GM12878 (cell line): ENCODE data around the gene HELZ. TPM values are rescaled to one million over a fixed set of nuclear protein-coding genes. Genes with fewer than 3 reads are reported as not detected.

ENCODE experiments used
- ATAC-seq: fragments of 200-7000 bp; cut with Tn5 transposase; 3 replicates; pipeline ENCODE4 v1.9.1; 2020; ENCODE audit warnings: mild to moderate bottlenecking, moderate library complexity
- BruUV-seq: library from RNA; stranded (reverse); fragments of 400-500 nt; replicated peaks from 2 replicates; lab custom pipeline; 2021; lab: Mats Ljungman, UMichigan
- CTCF ChIA-PET: fragments of 300-600 bp; sonication (Branson Sonifier 250); formaldehyde crosslinking; extraction: SDS; loops from one replicate; lab custom pipeline; 2021; ENCODE audit warnings: inconsistent platforms; lab: Yijun Ruan, JAX
- POLR2A ChIA-PET: fragments of 350-600 bp; formaldehyde crosslinking; extraction: SDS; loops from one replicate; lab custom pipeline; 2021; ENCODE audit warnings: inconsistent platforms; lab: Charles Lee
- RAD21 ChIA-PET: fragments of 300-600 bp; sonication (Branson Sonifier 250); formaldehyde crosslinking; loops from one replicate; lab custom pipeline; 2023; ENCODE audit warnings: antibody characterized with exemption; ENCODE audit not compliant: unreplicated experiment; lab: Charles Lee
- SMC1A ChIA-PET: fragments of 300-600 bp; sonication (Branson Sonifier 250); formaldehyde crosslinking; loops from one replicate; lab custom pipeline; 2023; ENCODE audit not compliant: unreplicated experiment, uncharacterized antibody; lab: Charles Lee
- DNase-seq: peaks from one replicate; pipeline ENCODE4 v3.0.0-alpha.2; 2011; ENCODE audit warnings: low read depth, low spot score
- FAIRE-seq: peaks from 3 replicates; lab custom pipeline; 2011; peaks lifted over from hg19 to GRCh38; lab: Jason Lieb, UNC
- H2AFZ ChIP-seq: 2 replicates; pipeline ENCODE4 v1.6.0; 2011; ENCODE audit warnings: low read depth, low read length, control low read depth; ENCODE audit not compliant: control insufficient read depth
- H3K27ac ChIP-seq: 2 replicates; pipeline ENCODE4 v1.5.1; 2011; ENCODE audit warnings: control low read depth; ENCODE audit not compliant: control insufficient read depth, insufficient read depth
- H3K27me3 ChIP-seq, 2 experiments: replicated peaks in 1 of 2; 2 replicates each; pipeline versions ENCODE4 v1.6.0 to v1.6.1; 2011; ENCODE audit warnings: low read length in 1 of 2; ENCODE audit not compliant: control insufficient read depth in 2 of 2, insufficient read depth in 2 of 2
- H3K36me3 ChIP-seq, 2 experiments: 2 replicates each; pipeline ENCODE4 v1.5.1; 2011; ENCODE audit warnings: low read length in 1 of 2; ENCODE audit not compliant: control insufficient read depth in 2 of 2, insufficient read depth in 2 of 2
- H3K4me1 ChIP-seq: 2 replicates; pipeline ENCODE4 v1.6.1; 2011; ENCODE audit warnings: mild to moderate bottlenecking, low read length, moderate library complexity, mixed read lengths; ENCODE audit not compliant: control insufficient read depth, insufficient read depth
- H3K4me2 ChIP-seq: 2 replicates; pipeline ENCODE4 v1.6.0; 2011; ENCODE audit warnings: control low read depth; ENCODE audit not compliant: control insufficient read depth, insufficient read depth
- H3K4me3 ChIP-seq: fragments of 200-600 bp; sonication (generic); 2 replicates; pipeline ENCODE4 v1.5.1; 2016
- H3K79me2 ChIP-seq: 2 replicates; pipeline ENCODE4 v1.6.0; 2011; ENCODE audit warnings: low read length; ENCODE audit not compliant: control insufficient read depth, insufficient read depth
- H3K9ac ChIP-seq: 2 replicates; pipeline ENCODE4 v1.8.0; 2011; ENCODE audit warnings: low read length, control low read depth, mixed read lengths; ENCODE audit not compliant: control insufficient read depth, insufficient read depth
- H3K9me3 ChIP-seq: replicated peaks from 3 replicates; pipeline ENCODE4 v1.5.1; 2011; ENCODE audit warnings: mild to moderate bottlenecking, low read length; ENCODE audit not compliant: control insufficient read depth, insufficient read depth
- H4K20me1 ChIP-seq: 2 replicates; pipeline ENCODE4 v1.6.0; 2011; ENCODE audit not compliant: control insufficient read depth, insufficient read depth
- BCL11A ChIP-seq: IDR thresholded peaks from 2 replicates; pipeline ENCODE4 v1.6.1; 2011; ENCODE audit warnings: low read depth, low read length
- CBX5 ChIP-seq: sonication (generic); IDR thresholded peaks from 2 replicates; pipeline ENCODE4 v1.6.1; 2016; ENCODE audit warnings: low read depth, moderate library complexity, mild to moderate bottlenecking, inconsistent platforms
- EP300 ChIP-seq, 2 experiments: fragments of 150-350 bp in 1 of 2; IDR thresholded peaks; 2 replicates each; pipeline ENCODE4 v1.6.1; 2011 to 2012; ENCODE audit warnings: low read depth in 2 of 2, low read length in 2 of 2, borderline replicate concordance in 1 of 2, improper control_type of control experiment in 1 of 2, inconsistent platforms in 1 of 2; ENCODE audit not compliant: control insufficient read depth in 1 of 2
- IKZF2 ChIP-seq, 2 experiments: fragments of 450-650 bp; IDR thresholded peaks; 2 replicates each; pipeline ENCODE4 v1.6.1; 2017; ENCODE audit warnings: mild to moderate bottlenecking in 2 of 2, moderate library complexity in 2 of 2
- RAD51 ChIP-seq: fragments of 450-650 bp; IDR thresholded peaks from 2 replicates; pipeline ENCODE4 v1.6.1; 2016; ENCODE audit warnings: moderate library complexity, mild to moderate bottlenecking, inconsistent platforms
- SMAD5 ChIP-seq: IDR thresholded peaks from 2 replicates; pipeline ENCODE4 v1.6.1; 2016; ENCODE audit warnings: antibody characterized with exemption, low read depth
- SREBF1 ChIP-seq: IDR thresholded peaks from 2 replicates; pipeline ENCODE4 v1.6.1; 2012; ENCODE audit warnings: mild to moderate bottlenecking, low read length
- SRF ChIP-seq, 2 experiments: IDR thresholded peaks; 2 replicates each; pipeline ENCODE4 v1.6.1; 2011; ENCODE audit warnings: low read depth in 2 of 2, low read length in 2 of 2, mild to moderate bottlenecking in 1 of 2, moderate library complexity in 1 of 2
- TCF3 ChIP-seq: IDR thresholded peaks from 2 replicates; pipeline ENCODE4 v1.6.1; 2012; ENCODE audit warnings: low read depth, mild to moderate bottlenecking, low read length, borderline replicate concordance; ENCODE audit not compliant: insufficient read depth
- ZNF24 ChIP-seq: fragments of 450-650 bp; IDR thresholded peaks from 2 replicates; pipeline ENCODE4 v1.6.1; 2017; ENCODE audit warnings: antibody characterized with exemption, mild to moderate bottlenecking
- WGBS: methylation state at CpG from one replicate; pipeline ENCODE4 v1.1.6; 2016; ENCODE audit warnings: low lambda C conversion rate; ENCODE audit not compliant: insufficient replicate concordance, insufficient coverage; ENCODE audit errors: missing lambda C conversion rate; 5-methylcytosine and 5-hydroxymethylcytosine counted together
- in situ Hi-C: fragments of 300-500 bp; cut with MboI; formaldehyde crosslinking; loops from 9 replicates; pipeline ENCODE4 v1.14.3; 2018; ENCODE audit warnings: mixed read lengths
- intact Hi-C: fragments of 100-400 bp; cut with micrococcal nuclease; formaldehyde crosslinking; loops from one replicate; pipeline ENCODE4 v1.14.2; 2022; ENCODE audit not compliant: unreplicated experiment
- polyA plus RNA-seq, 11 experiments: library from polyadenylated mRNA; depleted of rRNA in 4 of 11; unstranded in 6 of 11; stranded (reverse) in 5 of 11; fragments of >200 nt; fragmentation: Nextera tagmentation in 4 of 11; fragmentation: Illumina TruSeq in 1 of 11; extraction: Ambion mirVana in 4 of 11; extraction: Trizol in 1 of 11; gene quantifications; 1 replicate in 1 of 11; 2 replicates in 10 of 11; pipeline versions ENCODE4 v1.2.1 to v1.2.3, GENCODE V29; 2011 to 2016; ENCODE audit warnings: inconsistent platforms in 2 of 11, missing spikeins in 2 of 11, low read depth in 1 of 11
- total RNA-seq, 4 experiments: library from RNA; depleted of rRNA in 3 of 4; stranded (reverse); fragments of >200 nt in 3 of 4; fragmentation: Illumina TruSeq in 1 of 4; extraction: Trizol in 1 of 4; gene quantifications; 2 replicates each; pipeline versions ENCODE4 v1.2.1 to v1.2.3, GENCODE V29; 2013 to 2021
- TF ChIP-seq, protein P1 (sequence below): fragments of 450-650 bp; IDR thresholded peaks from 2 replicates; pipeline ENCODE4 v1.6.1; 2016; ENCODE audit warnings: mild to moderate bottlenecking
- TF ChIP-seq, protein P2 (sequence below): fragments of 450-650 bp; IDR thresholded peaks from 2 replicates; pipeline ENCODE4 v1.6.1; 2018; ENCODE audit warnings: mild to moderate bottlenecking, low read depth, moderate library complexity; ENCODE audit not compliant: partially characterized antibody
- TF ChIP-seq, protein P3 (sequence below): fragments of 450-650 bp; IDR thresholded peaks from 2 replicates; pipeline ENCODE4 v1.6.1; 2016; ENCODE audit warnings: mild to moderate bottlenecking, moderate library complexity, borderline replicate concordance

Gene HELZ
- total and polyA plus RNA-seq, 10 of the 15 experiments (the other 5 are each of a cell fraction or from before 2014, with no cell fraction given), result 1.5 to 36.8 (median 19.1) TPM

DNA sequence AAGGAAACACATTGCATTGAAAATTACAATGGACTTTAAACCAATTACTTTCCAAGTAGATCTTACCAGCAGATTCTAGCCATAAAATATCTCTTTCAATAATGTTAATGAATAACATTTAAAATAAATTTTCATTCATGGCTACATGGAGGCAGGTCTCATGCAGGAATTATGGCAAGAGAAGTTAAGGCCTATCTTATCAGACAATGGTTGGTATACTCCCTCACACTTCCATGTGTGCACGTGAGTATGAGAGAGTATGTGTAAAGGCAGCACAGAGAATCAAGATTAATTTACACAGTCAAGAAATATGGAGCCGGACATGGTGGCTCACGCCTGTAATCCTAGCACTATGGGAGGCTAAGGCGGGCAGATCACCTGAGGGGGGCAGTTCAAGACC lies 76.5 kb downstream of the HELZ start:
- CTCF ChIA-PET, result interaction anchor here (1.4 kb wide), 1 partner anchor 15 kb away, joined by 3 read pairs; no protein-coding TSS in a partner anchor
- no TSS peak for BruUV-seq
- POLR2A ChIA-PET, result no interaction called here
- SMC1A ChIA-PET, result no interaction called here
- no peak overlapping the region for H3K9ac ChIP-seq
- intact Hi-C loops (no loop called here), in situ Hi-C loops (no loop called here)
- no peak for ATAC-seq
- TF ChIP-seq EP300 (IDR thresholded peaks at IDR 0.05; ENCODE audit: borderline replicate concordance in 1 of 2, control insufficient read depth in 1 of 2, low read depth in 2 of 2, low read length in 2 of 2) (no peak), ZNF24 (no peak), RAD51 (no peak), BCL11A (no peak), TCF3 (no peak), SREBF1 (no peak), CBX5 (no peak), SMAD5 (no peak), SRF (IDR thresholded peaks at IDR 0.05; ENCODE audit: low read depth in 2 of 2, low read length in 2 of 2) (no peak), IKZF2 (IDR thresholded peaks at IDR 0.05) (no peak)
- TF ChIP-seq, protein P1, sequence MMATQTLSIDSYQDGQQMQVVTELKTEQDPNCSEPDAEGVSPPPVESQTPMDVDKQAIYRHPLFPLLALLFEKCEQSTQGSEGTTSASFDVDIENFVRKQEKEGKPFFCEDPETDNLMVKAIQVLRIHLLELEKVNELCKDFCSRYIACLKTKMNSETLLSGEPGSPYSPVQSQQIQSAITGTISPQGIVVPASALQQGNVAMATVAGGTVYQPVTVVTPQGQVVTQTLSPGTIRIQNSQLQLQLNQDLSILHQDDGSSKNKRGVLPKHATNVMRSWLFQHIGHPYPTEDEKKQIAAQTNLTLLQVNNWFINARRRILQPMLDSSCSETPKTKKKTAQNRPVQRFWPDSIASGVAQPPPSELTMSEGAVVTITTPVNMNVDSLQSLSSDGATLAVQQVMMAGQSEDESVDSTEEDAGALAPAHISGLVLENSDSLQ, result no peak
- TF ChIP-seq, protein P2, sequence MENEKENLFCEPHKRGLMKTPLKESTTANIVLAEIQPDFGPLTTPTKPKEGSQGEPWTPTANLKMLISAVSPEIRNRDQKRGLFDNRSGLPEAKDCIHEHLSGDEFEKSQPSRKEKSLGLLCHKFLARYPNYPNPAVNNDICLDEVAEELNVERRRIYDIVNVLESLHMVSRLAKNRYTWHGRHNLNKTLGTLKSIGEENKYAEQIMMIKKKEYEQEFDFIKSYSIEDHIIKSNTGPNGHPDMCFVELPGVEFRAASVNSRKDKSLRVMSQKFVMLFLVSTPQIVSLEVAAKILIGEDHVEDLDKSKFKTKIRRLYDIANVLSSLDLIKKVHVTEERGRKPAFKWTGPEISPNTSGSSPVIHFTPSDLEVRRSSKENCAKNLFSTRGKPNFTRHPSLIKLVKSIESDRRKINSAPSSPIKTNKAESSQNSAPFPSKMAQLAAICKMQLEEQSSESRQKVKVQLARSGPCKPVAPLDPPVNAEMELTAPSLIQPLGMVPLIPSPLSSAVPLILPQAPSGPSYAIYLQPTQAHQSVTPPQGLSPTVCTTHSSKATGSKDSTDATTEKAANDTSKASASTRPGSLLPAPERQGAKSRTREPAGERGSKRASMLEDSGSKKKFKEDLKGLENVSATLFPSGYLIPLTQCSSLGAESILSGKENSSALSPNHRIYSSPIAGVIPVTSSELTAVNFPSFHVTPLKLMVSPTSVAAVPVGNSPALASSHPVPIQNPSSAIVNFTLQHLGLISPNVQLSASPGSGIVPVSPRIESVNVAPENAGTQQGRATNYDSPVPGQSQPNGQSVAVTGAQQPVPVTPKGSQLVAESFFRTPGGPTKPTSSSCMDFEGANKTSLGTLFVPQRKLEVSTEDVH, result no peak
- TF ChIP-seq, protein P3, sequence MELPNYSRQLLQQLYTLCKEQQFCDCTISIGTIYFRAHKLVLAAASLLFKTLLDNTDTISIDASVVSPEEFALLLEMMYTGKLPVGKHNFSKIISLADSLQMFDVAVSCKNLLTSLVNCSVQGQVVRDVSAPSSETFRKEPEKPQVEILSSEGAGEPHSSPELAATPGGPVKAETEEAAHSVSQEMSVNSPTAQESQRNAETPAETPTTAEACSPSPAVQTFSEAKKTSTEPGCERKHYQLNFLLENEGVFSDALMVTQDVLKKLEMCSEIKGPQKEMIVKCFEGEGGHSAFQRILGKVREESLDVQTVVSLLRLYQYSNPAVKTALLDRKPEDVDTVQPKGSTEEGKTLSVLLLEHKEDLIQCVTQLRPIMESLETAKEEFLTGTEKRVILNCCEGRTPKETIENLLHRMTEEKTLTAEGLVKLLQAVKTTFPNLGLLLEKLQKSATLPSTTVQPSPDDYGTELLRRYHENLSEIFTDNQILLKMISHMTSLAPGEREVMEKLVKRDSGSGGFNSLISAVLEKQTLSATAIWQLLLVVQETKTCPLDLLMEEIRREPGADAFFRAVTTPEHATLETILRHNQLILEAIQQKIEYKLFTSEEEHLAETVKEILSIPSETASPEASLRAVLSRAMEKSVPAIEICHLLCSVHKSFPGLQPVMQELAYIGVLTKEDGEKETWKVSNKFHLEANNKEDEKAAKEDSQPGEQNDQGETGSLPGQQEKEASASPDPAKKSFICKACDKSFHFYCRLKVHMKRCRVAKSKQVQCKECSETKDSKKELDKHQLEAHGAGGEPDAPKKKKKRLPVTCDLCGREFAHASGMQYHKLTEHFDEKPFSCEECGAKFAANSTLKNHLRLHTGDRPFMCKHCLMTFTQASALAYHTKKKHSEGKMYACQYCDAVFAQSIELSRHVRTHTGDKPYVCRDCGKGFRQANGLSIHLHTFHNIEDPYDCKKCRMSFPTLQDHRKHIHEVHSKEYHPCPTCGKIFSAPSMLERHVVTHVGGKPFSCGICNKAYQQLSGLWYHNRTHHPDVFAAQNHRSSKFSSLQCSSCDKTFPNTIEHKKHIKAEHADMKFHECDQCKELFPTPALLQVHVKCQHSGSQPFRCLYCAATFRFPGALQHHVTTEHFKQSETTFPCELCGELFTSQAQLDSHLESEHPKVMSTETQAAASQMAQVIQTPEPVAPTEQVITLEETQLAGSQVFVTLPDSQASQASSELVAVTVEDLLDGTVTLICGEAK, result no peak
- FAIRE-seq, result no peak
- H3K4me3 ChIP-seq, result no peak overlapping the region
- no peaks in the 10 kb centered on the region for H3K9me3 ChIP-seq
- no peak overlapping the region for H2AFZ ChIP-seq
- RAD21 ChIA-PET, result no interaction called here
- no peaks in the 10 kb centered on the region for H3K27me3 ChIP-seq
- no peaks in the 10 kb centered on the region for H4K20me1 ChIP-seq
- H3K27ac ChIP-seq, result no peak overlapping the region
- H3K4me1 ChIP-seq, result peaks cover 12% of the 10 kb centered on the region
- H3K4me2 ChIP-seq, result no peak overlapping the region
- peaks cover 5 to 6% of the 10 kb centered on the region in 2 experiments for H3K36me3 ChIP-seq
- WGBS, result 95% methylated on average over 4 of the region's 4 CpGs
- no peaks in the 10 kb centered on the region for H3K79me2 ChIP-seq
- DNase-seq, result no peak
